Embryonic facial prominence (tissue), 1 donor: ENCODE measurements around the gene KCTD1.

ENCODE experiments used
- DNase-seq: peaks from one replicate; pipeline ENCODE4 v3.0.0-alpha.2; 2016; ENCODE audit errors: extremely low spot score

Gene KCTD1

GRCh38 chr18:26524002-26524401 lies 24.4 kb downstream of the KCTD1 start:
- no peak for DNase-seq

- no peak for DNase-seq
Measured at GRCh38 chr18:26521617-26522016, 26.7 kb downstream of the KCTD1 start.

- no peak for DNase-seq
Measured at GRCh38 chr18:26520974-26521373, 27.4 kb downstream of the KCTD1 start.

- no peak for DNase-seq
Measured at GRCh38 chr18:26519114-26519513, 29.2 kb downstream of the KCTD1 start.

GRCh38 chr18:26516964-26517363 lies 31.4 kb downstream of the KCTD1 start:
- no peak for DNase-seq

GRCh38 chr18:26515643-26516487 lies 32.5 kb downstream of the KCTD1 start:
- DNase-seq = no peak

- no peak for DNase-seq
Measured at GRCh38 chr18:26511339-26512071, 36.8 kb downstream of the KCTD1 start.

GRCh38 chr18:26510337-26510736 lies 38.0 kb downstream of the KCTD1 start:
- DNase-seq = no peak

- DNase-seq = no peak
Measured at GRCh38 chr18:26506012-26506411, 42.3 kb downstream of the KCTD1 start.

- no peak for DNase-seq
Measured at GRCh38 chr18:26504831-26505230, 43.5 kb downstream of the KCTD1 start.

- peak; percentile 40 for DNase-seq
Measured at GRCh38 chr18:26503382-26503781, 45.0 kb downstream of the KCTD1 start.

GRCh38 chr18:26502823-26503222 lies 45.5 kb downstream of the KCTD1 start:
- DNase-seq = no peak

- no peak for DNase-seq
Measured at GRCh38 chr18:26497866-26498265, 50.5 kb downstream of the KCTD1 start.

GRCh38 chr18:26496528-26496927 lies 51.8 kb downstream of the KCTD1 start:
- DNase-seq = no peak

GRCh38 chr18:26495287-26495686 lies 53.1 kb downstream of the KCTD1 start:
- no peak for DNase-seq

- no peak for DNase-seq
Measured at GRCh38 chr18:26493021-26493420, 55.3 kb downstream of the KCTD1 start.

GRCh38 chr18:26491194-26491816 lies 57.0 kb downstream of the KCTD1 start:
- no peak for DNase-seq

GRCh38 chr18:26489881-26490280 lies 58.5 kb downstream of the KCTD1 start:
- no peak for DNase-seq

GRCh38 chr18:26489191-26489590 lies 59.2 kb downstream of the KCTD1 start:
- DNase-seq = no peak

GRCh38 chr18:26488417-26489009 lies 59.8 kb downstream of the KCTD1 start:
- no peak for DNase-seq

GRCh38 chr18:26487437-26487836 lies 60.9 kb downstream of the KCTD1 start:
- no peak for DNase-seq

- no peak for DNase-seq
Measured at GRCh38 chr18:26483633-26484032, 64.7 kb downstream of the KCTD1 start.
